Hepatocyte (in vitro differentiated cells): Measurements from ENCODE around the gene DPY19L2.
"Not testable (repeated sequence)": the region's sequence is repeated elsewhere in the genome, so short reads cannot be mapped to it uniquely, and the experiment has no call there.

Experiments
- CTCF ChIP-seq: fragments of 200-600 bp; sonication (generic); IDR thresholded peaks from 2 replicates; pipeline ENCODE4 v1.5.1; 2016; ENCODE audit warnings: antibody characterized with exemption, mild to moderate bottlenecking; ENCODE audit not compliant: poor library complexity
- EZH2 ChIP-seq: fragments of 200-600 bp; sonication (generic); IDR thresholded peaks from 2 replicates; pipeline ENCODE4 v1.6.1; 2016; ENCODE audit warnings: antibody characterized with exemption, mild to moderate bottlenecking, borderline replicate concordance

- not testable (repeated sequence) for TF ChIP-seq CTCF, EZH2
These were observed 130.5 kb downstream of the DPY19L2 start for GRCh38 chr12:63537838-63538237.
